H9 (cell line): ENCODE measurements around the gene MTCH1. TPM values are rescaled to one million over a fixed set of nuclear protein-coding genes. Genes with fewer than 3 reads are reported as not detected.

Source experiments
- DNase-seq: peaks from one replicate; pipeline ENCODE4 v3.0.0-alpha.2; 2017
- H2AFZ ChIP-seq: one replicate; pipeline ENCODE4 v1.6.1; 2013; ENCODE audit warnings: mild to moderate bottlenecking, low read length, control low read depth, moderate library complexity
- H2AK5ac ChIP-seq: 2 replicates; pipeline ENCODE4 v1.6.1; 2013; ENCODE audit warnings: low read length, control low read depth, mixed read lengths; ENCODE audit not compliant: insufficient read length
- H2BK120ac ChIP-seq: one replicate; pipeline ENCODE4 v1.6.1; 2013; ENCODE audit warnings: low read depth, mild to moderate bottlenecking, low read length, control low read depth, inconsistent platforms; ENCODE audit not compliant: poor library complexity, severe bottlenecking
- H2BK12ac ChIP-seq: 2 replicates; pipeline ENCODE4 v1.6.1; 2013; ENCODE audit warnings: low read length, control low read depth, mixed read lengths, low read depth; ENCODE audit not compliant: insufficient read length
- H2BK15ac ChIP-seq: 2 replicates; pipeline ENCODE4 v1.6.1; 2013; ENCODE audit warnings: low read depth, low read length, control low read depth
- H2BK20ac ChIP-seq: one replicate; pipeline ENCODE4 v1.6.1; 2013; ENCODE audit warnings: low read depth, mild to moderate bottlenecking, low read length, control low read depth, inconsistent platforms; ENCODE audit not compliant: poor library complexity, severe bottlenecking
- H2BK5ac ChIP-seq: 2 replicates; pipeline ENCODE4 v1.6.1; 2013; ENCODE audit warnings: low read length, control low read depth, mixed read lengths; ENCODE audit not compliant: insufficient read length
- H3K14ac ChIP-seq: 2 replicates; pipeline ENCODE4 v1.6.1; 2013; ENCODE audit warnings: low read length, control low read depth; ENCODE audit not compliant: insufficient read depth
- H3K18ac ChIP-seq: 2 replicates; pipeline ENCODE4 v1.6.1; 2013; ENCODE audit warnings: low read depth, mild to moderate bottlenecking, mixed read lengths, low read length, control low read depth; ENCODE audit not compliant: insufficient read length
- H3K23ac ChIP-seq: 2 replicates; pipeline ENCODE4 v1.6.1; 2013; ENCODE audit warnings: low read length, control low read depth, mixed read lengths, low read depth; ENCODE audit not compliant: insufficient read length
- H3K23me2 ChIP-seq: 2 replicates; pipeline ENCODE4 v1.6.1; 2013; ENCODE audit warnings: low read depth, mild to moderate bottlenecking, mixed read lengths, low read length, control low read depth; ENCODE audit not compliant: insufficient read length, poor library complexity, severe bottlenecking
- H3K27ac ChIP-seq: 2 replicates; pipeline ENCODE4 v1.5.1; 2013; ENCODE audit warnings: low read length, control low read depth, mixed read lengths, low read depth; ENCODE audit not compliant: insufficient read length
- H3K27me3 ChIP-seq: 2 replicates; pipeline ENCODE4 v1.6.1; 2013; ENCODE audit warnings: low read length, control low read depth, inconsistent platforms; ENCODE audit not compliant: insufficient read depth
- H3K4ac ChIP-seq: 2 replicates; pipeline ENCODE4 v1.6.1; 2013; ENCODE audit warnings: low read depth, mild to moderate bottlenecking, control low read depth, inconsistent platforms, low read length, moderate library complexity
- H3K4me1 ChIP-seq: 2 replicates; pipeline ENCODE4 v1.6.1; 2013; ENCODE audit warnings: low read length, control low read depth, inconsistent platforms; ENCODE audit not compliant: insufficient read depth
- H3K4me2 ChIP-seq: 2 replicates; pipeline ENCODE4 v1.6.1; 2013; ENCODE audit warnings: low read length, control low read depth, mixed read lengths; ENCODE audit not compliant: insufficient read length, insufficient read depth
- H3K56ac ChIP-seq: 2 replicates; pipeline ENCODE4 v1.6.1; 2013; ENCODE audit warnings: low read depth, mild to moderate bottlenecking, mixed read lengths, low read length, control low read depth; ENCODE audit not compliant: insufficient read length
- H3K79me1 ChIP-seq: 2 replicates; pipeline ENCODE4 v1.6.1; 2013; ENCODE audit warnings: low read depth, mild to moderate bottlenecking, moderate library complexity, low read length, control low read depth, inconsistent platforms; ENCODE audit not compliant: insufficient read depth, poor library complexity, severe bottlenecking
- H3K79me2 ChIP-seq: 2 replicates; pipeline ENCODE4 v1.6.1; 2013; ENCODE audit warnings: low read length, control low read depth, inconsistent platforms; ENCODE audit not compliant: insufficient read depth
- H3K9ac ChIP-seq: 2 replicates; pipeline ENCODE4 v1.6.1; 2013; ENCODE audit warnings: low read length, control low read depth, mixed read lengths; ENCODE audit not compliant: insufficient read length; ENCODE audit errors: extremely low read depth
- H3K9me3 ChIP-seq: one replicate; pipeline ENCODE4 v1.6.1; 2013; ENCODE audit warnings: low read depth, low read length, inconsistent platforms; ENCODE audit not compliant: control insufficient read depth
- H3T11ph ChIP-seq: one replicate; pipeline ENCODE4 v1.6.1; 2013; ENCODE audit warnings: mild to moderate bottlenecking, low read length, control low read depth, inconsistent platforms
- H4K20me1 ChIP-seq: one replicate; pipeline ENCODE4 v1.6.1; 2013; ENCODE audit not compliant: control insufficient read depth, insufficient read length, insufficient read depth
- H4K5ac ChIP-seq: 2 replicates; pipeline ENCODE4 v1.6.1; 2013; ENCODE audit warnings: low read depth, mild to moderate bottlenecking, mixed read lengths, low read length, control low read depth; ENCODE audit not compliant: insufficient read length
- H4K8ac ChIP-seq: replicated peaks from 2 replicates; pipeline ENCODE4 v1.6.1; 2013; ENCODE audit warnings: low read length, control low read depth, mixed read lengths, low read depth; ENCODE audit not compliant: insufficient read length
- H4K91ac ChIP-seq: 2 replicates; pipeline ENCODE4 v1.6.1; 2013; ENCODE audit warnings: low read depth, mild to moderate bottlenecking, moderate library complexity, mixed read lengths, low read length, control low read depth; ENCODE audit not compliant: insufficient read length
- H3K27ac Mint-ChIP-seq, 3 experiments: 2 replicates in 2 of 3; 3 replicates in 1 of 3; pipeline ENCODE4 v1.8.0; 2020 to 2021; ENCODE audit warnings: mixed read lengths in 3 of 3, mild to moderate bottlenecking in 1 of 3, moderate library complexity in 1 of 3
- H3K27me3 Mint-ChIP-seq: 2 replicates; pipeline ENCODE4 v1.8.0; 2021; ENCODE audit warnings: low read depth, mild to moderate bottlenecking, moderate library complexity, mixed read lengths
- H3K36me3 Mint-ChIP-seq, 3 experiments: 2 replicates in 2 of 3; 3 replicates in 1 of 3; pipeline ENCODE4 v1.8.0; 2020 to 2021; ENCODE audit warnings: low read depth in 3 of 3, mixed read lengths in 3 of 3; ENCODE audit not compliant: insufficient read depth in 1 of 3
- H3K4me1 Mint-ChIP-seq, 2 experiments: 2 replicates each; pipeline ENCODE4 v1.8.0; 2020; ENCODE audit warnings: mixed read lengths in 2 of 2
- H3K4me3 Mint-ChIP-seq, 2 experiments: 2 replicates in 1 of 2; 3 replicates in 1 of 2; pipeline ENCODE4 v1.8.0; 2020 to 2021; ENCODE audit warnings: mild to moderate bottlenecking in 2 of 2, mixed read lengths in 2 of 2, moderate library complexity in 1 of 2
- H3K9me3 Mint-ChIP-seq, 2 experiments: 2 replicates in 1 of 2; 3 replicates in 1 of 2; pipeline ENCODE4 v1.8.0; 2020; ENCODE audit warnings: mild to moderate bottlenecking in 2 of 2, mixed read lengths in 2 of 2, moderate library complexity in 1 of 2
- WGBS: extraction: QIAGEN DNeasy Blood & Tissue Kit; methylation state at CpG from one replicate; pipeline ENCODE4 v1.1.7; 2013; ENCODE audit warnings: missing lambda C conversion rate, low lambda C conversion rate, mixed read lengths; ENCODE audit not compliant: insufficient read length; ENCODE audit errors: extremely low coverage; 5-methylcytosine and 5-hydroxymethylcytosine counted together
- total RNA-seq: library from RNA; stranded (reverse); gene quantifications from 2 replicates; pipeline ENCODE4 v1.2.1, GENCODE V29; 2021
- TF ChIP-seq, protein P1 (sequence below): fragments of 200-600 bp; sonication (generic); conservative IDR thresholded peaks from 3 replicates; pipeline ENCODE4 v1.8.0; 2021; ENCODE audit warnings: antibody characterized with exemption, mild to moderate bottlenecking

The MTCH1 gene
- total RNA-seq, 1 experiment from 2014 or later: 200 TPM

DNA sequence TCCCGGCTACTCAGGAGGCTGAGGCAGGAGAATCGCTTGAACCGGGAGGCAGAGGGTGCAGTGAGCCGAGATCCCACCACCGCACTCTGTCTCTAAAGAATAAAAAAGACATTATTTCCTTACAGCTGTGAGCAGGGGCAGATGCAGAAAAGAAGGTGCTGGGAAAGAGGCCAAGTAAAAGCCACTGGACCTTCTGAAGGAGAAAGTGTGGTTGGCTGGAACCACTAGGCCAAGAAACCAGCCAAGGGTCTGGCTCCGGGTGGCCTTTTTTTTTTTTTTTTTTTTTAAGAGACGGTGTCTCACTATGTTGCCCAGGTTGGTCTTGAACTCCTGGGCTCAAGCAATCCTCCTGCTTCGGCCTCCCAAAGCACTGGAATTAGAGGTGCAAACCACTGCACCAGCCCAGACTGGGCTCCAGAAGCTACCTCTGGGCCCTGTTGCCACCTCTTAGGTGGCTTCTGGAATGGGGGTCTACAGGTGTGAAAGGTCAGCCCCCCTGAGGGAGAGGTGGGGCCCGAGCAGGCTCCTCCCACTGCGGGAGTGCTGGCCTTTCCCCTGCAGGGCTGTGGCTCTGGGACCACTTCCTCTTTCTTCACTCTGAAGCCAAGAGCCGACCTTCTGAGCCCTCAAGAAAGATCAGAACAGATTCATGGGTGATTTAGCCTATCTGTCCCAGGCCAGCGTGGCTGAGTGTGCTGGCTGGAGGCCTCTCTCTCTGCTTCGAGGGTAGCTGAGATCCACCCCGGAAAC lies 19.2 kb upstream of the MTCH1 start, which contains the start of gene FGD2:
FGD2 (plus strand) TSS at position 595 of the 750 bp plus-strand sequence. CDS start 163 bp downstream, outside the sequence.
- no peak within 1 kb of the TSS for H3K14ac ChIP-seq
- no peak within 1 kb of the TSS for H3K18ac ChIP-seq
- H2BK120ac ChIP-seq: no peak within 1 kb of the TSS
- no peak within 1 kb of the TSS for H2BK20ac ChIP-seq
- no peak within 1 kb of the TSS for H3K56ac ChIP-seq
- no peaks in the 10 kb centered on the region for H3K27me3 ChIP-seq
- H3K4ac ChIP-seq: no peak within 1 kb of the TSS
- H3K23ac ChIP-seq: no peak within 1 kb of the TSS
- H3K4me3 Mint-ChIP-seq: no peak within 1 kb of the TSS
- H4K91ac ChIP-seq: no peak within 1 kb of the TSS
- no peak within 1 kb of the TSS for H3K27ac ChIP-seq
- H2BK15ac ChIP-seq: no peak within 1 kb of the TSS; the same call in 1 of the 2 replicates
- peaks cover 0 to 3% of the 10 kb centered on the region in 2 experiments; a peak in 2 of 5 replicates for H3K9me3 Mint-ChIP-seq
- no peak within 1 kb of the TSS for H4K5ac ChIP-seq
- no peaks in the 10 kb centered on the region for H3K79me2 ChIP-seq
- H3K9me3 ChIP-seq: no peaks in the 10 kb centered on the region
- H2BK5ac ChIP-seq: no peak within 1 kb of the TSS
- no peaks in the 10 kb centered on the region for H3K23me2 ChIP-seq
- H3K4me2 ChIP-seq: no peak within 1 kb of the TSS
- no peak within 1 kb of the TSS for H2BK12ac ChIP-seq
- no peak within 1 kb of the TSS for H2AFZ ChIP-seq
- H3K27ac Mint-ChIP-seq: no peak within 1 kb of the TSS; a peak in 1 of 7 replicates
- no peak for DNase-seq
- WGBS: no CpG with 5 or more reads among the region's 14 CpGs
- H3K36me3 Mint-ChIP-seq: no peaks in the 10 kb centered on the region
- H3T11ph ChIP-seq: no peak within 1 kb of the TSS
- H4K8ac ChIP-seq: no peak within 1 kb of the TSS
- no peaks in the 10 kb centered on the region for H3K4me1 Mint-ChIP-seq
- H3K27me3 Mint-ChIP-seq: peaks cover 6% of the 10 kb centered on the region; the same call in 1 of the 2 replicates
- H2AK5ac ChIP-seq: no peak within 1 kb of the TSS
- no peaks in the 10 kb centered on the region for H3K79me1 ChIP-seq
- H4K20me1 ChIP-seq: no peaks in the 10 kb centered on the region
- H3K9ac ChIP-seq: no peak within 1 kb of the TSS
- H3K4me1 ChIP-seq: no peaks in the 10 kb centered on the region
- TF ChIP-seq, protein P1, sequence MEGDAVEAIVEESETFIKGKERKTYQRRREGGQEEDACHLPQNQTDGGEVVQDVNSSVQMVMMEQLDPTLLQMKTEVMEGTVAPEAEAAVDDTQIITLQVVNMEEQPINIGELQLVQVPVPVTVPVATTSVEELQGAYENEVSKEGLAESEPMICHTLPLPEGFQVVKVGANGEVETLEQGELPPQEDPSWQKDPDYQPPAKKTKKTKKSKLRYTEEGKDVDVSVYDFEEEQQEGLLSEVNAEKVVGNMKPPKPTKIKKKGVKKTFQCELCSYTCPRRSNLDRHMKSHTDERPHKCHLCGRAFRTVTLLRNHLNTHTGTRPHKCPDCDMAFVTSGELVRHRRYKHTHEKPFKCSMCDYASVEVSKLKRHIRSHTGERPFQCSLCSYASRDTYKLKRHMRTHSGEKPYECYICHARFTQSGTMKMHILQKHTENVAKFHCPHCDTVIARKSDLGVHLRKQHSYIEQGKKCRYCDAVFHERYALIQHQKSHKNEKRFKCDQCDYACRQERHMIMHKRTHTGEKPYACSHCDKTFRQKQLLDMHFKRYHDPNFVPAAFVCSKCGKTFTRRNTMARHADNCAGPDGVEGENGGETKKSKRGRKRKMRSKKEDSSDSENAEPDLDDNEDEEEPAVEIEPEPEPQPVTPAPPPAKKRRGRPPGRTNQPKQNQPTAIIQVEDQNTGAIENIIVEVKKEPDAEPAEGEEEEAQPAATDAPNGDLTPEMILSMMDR: no peak
